HG03064 (cell line): Measurements from ENCODE around the gene IL17RC.

Experiments
- ATAC-seq: cut with Tn5 transposase; IDR thresholded peaks from one replicate; pipeline ENCODE4 v1.9.1; 2021; ENCODE audit warnings: low read depth; ENCODE audit not compliant: unreplicated experiment

Gene IL17RC

DNA sequence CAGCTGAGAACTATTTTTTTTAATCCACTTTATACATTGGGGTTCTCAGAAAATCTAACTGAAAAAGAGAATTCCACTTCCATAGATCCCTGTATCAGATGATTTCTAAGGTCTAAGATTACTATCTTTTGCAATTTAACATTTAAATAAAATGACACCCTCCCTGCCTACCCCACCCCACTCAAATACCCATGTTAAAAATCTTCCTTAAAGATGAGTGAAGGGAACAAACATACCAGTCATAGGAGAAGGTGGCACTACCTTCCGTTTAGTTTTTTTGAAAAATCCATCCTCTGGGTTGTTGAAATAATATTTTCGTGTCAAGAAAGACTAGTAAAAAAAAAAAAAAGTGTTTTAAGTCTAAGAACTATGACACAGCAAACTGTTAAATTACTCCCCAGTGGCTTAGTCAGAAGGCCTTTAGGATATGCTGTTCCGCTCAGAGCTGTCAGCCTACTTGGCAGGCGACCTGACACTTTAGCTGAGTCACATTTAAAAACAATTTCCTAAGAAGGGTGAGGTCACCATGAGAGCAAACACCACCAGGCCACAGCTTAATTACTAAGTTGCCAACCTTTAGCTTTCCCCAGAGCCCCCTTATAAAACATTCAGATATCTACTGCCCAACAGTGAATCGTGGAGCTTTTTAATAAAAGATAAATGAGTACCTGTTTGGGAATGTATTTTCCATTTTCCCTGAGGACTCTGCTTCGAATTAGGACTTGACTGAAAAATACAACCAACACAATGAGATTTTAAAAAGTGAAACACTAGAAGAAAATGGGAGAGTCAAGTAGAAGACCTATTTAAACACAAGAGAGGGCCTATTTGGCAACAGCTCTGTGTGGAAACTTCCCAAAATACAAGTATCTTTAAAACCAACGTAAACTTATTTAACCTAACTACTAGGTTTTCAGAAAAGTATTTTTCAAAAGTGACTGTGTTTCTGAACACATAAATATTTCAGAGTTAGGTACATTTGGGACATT, 60.1 kb downstream of the IL17RC start:
- ATAC-seq, result no peak

DNA sequence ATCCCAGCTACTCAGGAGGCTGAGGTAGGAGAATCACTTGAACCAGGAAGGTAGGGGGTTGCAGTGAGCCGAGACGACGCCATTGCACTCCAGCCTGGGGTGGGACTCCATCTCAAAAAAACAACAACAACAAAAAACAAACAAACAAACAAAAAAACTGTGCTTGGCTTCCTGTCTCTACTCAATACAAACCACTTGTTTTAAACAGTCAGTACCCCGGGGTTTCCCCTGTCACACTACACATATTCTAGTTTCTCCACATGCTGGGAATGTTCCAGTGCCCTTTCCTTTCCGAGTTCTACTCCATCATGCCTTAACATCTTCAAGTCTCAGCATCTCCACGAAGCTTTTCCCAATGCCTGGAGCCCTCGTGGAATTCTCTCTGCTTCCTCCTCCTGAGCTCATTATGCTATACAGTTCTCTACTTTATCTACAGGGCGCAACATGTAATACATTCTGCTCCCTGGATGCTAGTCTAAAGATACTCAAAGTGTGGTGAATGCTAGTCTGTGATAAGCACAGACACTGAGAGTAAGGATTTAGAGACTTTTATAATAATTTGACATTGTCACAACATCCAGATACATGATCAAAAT, 61.9 kb downstream of the IL17RC start:
- ATAC-seq, result no peak

GRCh38 chr3:9980251-9980650, 63.4 kb downstream of the IL17RC start:
- no peak for ATAC-seq
